ENCODE data around the gene RALB. TPM values are rescaled to one million over a fixed set of nuclear protein-coding genes. Genes with fewer than 3 reads are reported as not detected.

The RALB gene
- total and polyA plus RNA-seq, 8 donors: 26.3 to 87.4 (median 41.5) TPM

DNA sequence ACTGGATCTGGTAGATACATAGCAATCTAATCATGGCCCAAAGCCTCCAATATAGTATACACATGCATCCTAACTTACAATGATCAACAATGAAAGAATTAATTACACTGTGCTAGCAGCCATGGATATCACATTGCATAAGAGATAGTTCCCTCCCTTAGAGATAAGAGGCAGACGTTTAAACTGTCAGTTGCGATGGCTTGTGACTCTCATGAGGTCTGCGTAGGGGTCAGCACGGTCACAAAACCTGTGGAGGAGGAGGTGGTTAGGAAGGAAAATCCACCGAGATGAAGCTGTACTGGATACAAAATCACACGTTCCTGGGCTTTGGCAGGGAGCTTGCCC, 800 bp upstream of the RALB start:
- no peaks in the 10 kb centered on the region for H3K9me3 ChIP-seq
- no peak for DNase-seq
- no peaks in the 10 kb centered on the region for H3K36me3 ChIP-seq
- H3K4me3 ChIP-seq: peak overlapping the region; percentile 66 to 98 (median 85)
- whole genome bisulfite sequencing, 5 donors: 14 to 22% (median 16%) methylated on average over 6 of the region's 6 CpGs
- no peaks in the 10 kb centered on the region for H3K27me3 ChIP-seq
- H3K27ac ChIP-seq: peak overlapping the region; percentile 80 to 97 (median 92)
- TF ChIP-seq POLR2AphosphoS5 (IDR thresholded peaks at IDR 0.05) (no peak), EP300 (IDR thresholded peaks at IDR 0.05) (no peak), CTCF (IDR thresholded peaks at IDR 0.05) (no peak), POLR2A (IDR thresholded peaks at IDR 0.05) (no peak)
- peaks cover 8 to 36% (median 26%) of the 10 kb centered on the region in 4 donors for H3K4me1 ChIP-seq
- intact Hi-C loops (cut with DNase I; ENCODE audit: low total_unique reads): no loop called here

DNA sequence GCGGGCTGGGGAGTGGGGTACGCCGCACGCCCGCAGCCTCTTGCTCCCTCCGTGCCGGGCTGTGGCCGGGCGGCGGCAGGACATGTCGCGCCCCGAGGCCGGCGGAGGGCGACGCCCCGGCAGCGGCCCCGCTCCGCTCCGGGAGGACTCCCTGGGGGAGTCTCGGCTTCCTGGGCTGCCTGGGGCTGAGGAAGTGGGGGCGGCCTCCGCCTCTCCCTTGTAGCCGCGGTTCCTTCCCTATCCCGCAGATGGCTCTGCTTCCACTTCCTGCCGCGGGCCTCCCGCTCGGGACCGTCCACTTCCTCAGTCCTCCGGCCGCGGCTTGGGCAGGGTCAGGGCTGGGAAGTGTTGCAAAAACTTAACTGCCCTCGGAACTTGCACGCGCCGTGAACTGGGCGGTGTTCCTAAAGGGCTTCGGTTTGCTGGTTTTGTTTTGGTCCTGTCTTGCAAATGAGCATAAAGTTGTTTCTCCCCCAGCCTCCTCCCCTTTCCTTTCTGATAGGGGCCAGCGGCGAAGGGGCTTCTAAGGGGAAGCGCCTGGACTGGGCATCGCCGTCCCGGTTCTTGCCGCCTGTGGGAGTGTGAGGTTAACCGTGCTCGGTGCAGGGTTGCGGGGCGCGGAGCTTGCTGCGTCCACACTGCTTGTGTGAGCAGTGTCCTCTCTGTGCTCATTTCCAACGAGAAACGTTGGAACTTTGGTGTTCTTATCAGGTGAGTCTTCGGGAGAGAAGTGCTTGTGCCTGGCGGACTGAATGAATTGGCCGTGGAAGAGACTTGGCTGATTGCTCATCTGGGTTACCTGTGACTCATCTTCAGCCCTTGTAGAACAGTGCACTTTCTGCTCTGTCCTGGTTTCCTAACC, 600 bp downstream of the RALB start:
- Histone ChIP-seq H3K27me3 (no peaks in the 10 kb centered on the region), H3K9me3 (no peaks in the 10 kb centered on the region), H3K4me3 (peak overlapping the region; percentile 66 to 98 (median 85)), H3K27ac (peak overlapping the region; percentile 88 to 97 (median 92)), H3K36me3 (no peaks in the 10 kb centered on the region), H3K4me1 (peaks cover 12 to 50% (median 32%) of the 10 kb centered on the region in 4 donors)
- DNase-seq: peak; percentile 79 to 92
- WGBS, 5 donors: 0 to 1% (median 0%) methylated on average over 33 to 60 of the region's 60 CpGs
- intact Hi-C loops (cut with DNase I; ENCODE audit: low total_unique reads): no loop called here
- no peak for TF ChIP-seq POLR2A (IDR thresholded peaks at IDR 0.05)
- TF ChIP-seq CTCF (IDR thresholded peaks at IDR 0.05): peak in 4 of 7 experiments; percentile 2 to 44 (median 21)
- TF ChIP-seq EP300 (IDR thresholded peaks at IDR 0.05): no peak
- peak in 2 of 3 donors; percentile 57 to 68 for TF ChIP-seq POLR2AphosphoS5 (IDR thresholded peaks at IDR 0.05)

DNA sequence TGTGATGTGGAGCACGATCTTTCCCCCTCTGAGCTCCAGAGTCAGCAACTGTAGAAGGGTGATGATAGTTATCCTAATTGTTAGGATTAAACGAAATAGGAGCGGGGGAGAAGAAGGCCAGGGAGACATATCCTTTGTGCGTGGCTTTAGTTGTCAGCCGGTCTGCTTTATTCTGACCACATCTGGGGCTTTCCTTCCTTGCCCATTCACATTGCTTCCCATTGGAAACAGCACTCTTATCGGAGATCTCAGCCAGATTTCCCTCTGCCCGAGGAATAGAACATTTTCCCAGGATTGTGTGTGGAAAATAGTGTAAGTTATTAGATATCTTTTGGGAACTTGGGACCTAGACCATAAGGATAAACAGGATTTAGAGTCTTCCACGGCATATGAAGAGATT, 1.5 kb downstream of the RALB start:
- WGBS, 5 donors: 53 to 74% (median 72%) methylated on average over 8 of the region's 8 CpGs
- no peaks in the 10 kb centered on the region for H3K36me3 ChIP-seq

GRCh38 chr2:120255071-120255470, 2.4 kb downstream of the RALB start:
- TF ChIP-seq POLR2A (IDR thresholded peaks at IDR 0.05) (no peak), CTCF (IDR thresholded peaks at IDR 0.05) (no peak)
- intact Hi-C loops (cut with DNase I; ENCODE audit: low total_unique reads): no loop called here
- Histone ChIP-seq H3K4me3 (peak overlapping the region in 2 of 4 donors; percentile 66 to 81), H3K4me1 (peaks cover 13 to 50% (median 33%) of the 10 kb centered on the region in 4 donors), H3K27ac (no peak overlapping the region), H3K27me3 (no peaks in the 10 kb centered on the region), H3K9me3 (peaks cover 0 to 2% (median 0%) of the 10 kb centered on the region in 4 donors), H3K36me3 (no peaks in the 10 kb centered on the region)
- DNase-seq: no peak
- 82 to 87% (median 86%) methylated on average over 6 of the region's 6 CpGs for WGBS, 5 donors

More for the DNA sequence above, 1.5 kb downstream of the RALB start:
- Histone ChIP-seq H3K4me3 (peak overlapping the region; percentile 66 to 98 (median 85)), H3K9me3 (no peaks in the 10 kb centered on the region), H3K27ac (peak overlapping the region in 2 of 5 donors; percentile 90 to 95), H3K27me3 (no peaks in the 10 kb centered on the region), H3K4me1 (peaks cover 13 to 50% (median 33%) of the 10 kb centered on the region in 4 donors)
- DNase-seq: no peak
- TF ChIP-seq POLR2A (IDR thresholded peaks at IDR 0.05): no peak
- intact Hi-C loops (cut with DNase I; ENCODE audit: low total_unique reads): no loop called here

Data from stomach (tissue), 9 donors.